Neural cell (in vitro differentiated cells): Measurements from ENCODE around the gene TIPRL. TPM values are rescaled to one million over a fixed set of nuclear protein-coding genes. Genes with fewer than 3 reads are reported as not detected.
A peak's percentile ranks its signal among the peaks of the same experiment; 100 is the strongest.

Experiments
- H2AFZ ChIP-seq: fragments of 200-600, 300-800 bp; sonication (generic), shearing (Covaris generic); 2 replicates; pipeline ENCODE4 v1.6.0; 2014; ENCODE audit warnings: low read depth, mild to moderate bottlenecking, antibody characterized with exemption, low read length, moderate library complexity
- H3F3A ChIP-seq: fragments of 200-600 bp; shearing (Covaris generic); 2 replicates; pipeline ENCODE4 v1.6.1; 2016; ENCODE audit warnings: mild to moderate bottlenecking, moderate library complexity, mixed read lengths, antibody characterized with exemption, low read length; ENCODE audit not compliant: insufficient read depth, poor library complexity, severe bottlenecking
- H3K27ac ChIP-seq: fragments of 200-600, 300-800 bp; sonication (generic), shearing (Covaris generic); 2 replicates; pipeline ENCODE4 v1.5.1; 2014; ENCODE audit warnings: mild to moderate bottlenecking, low read length, moderate library complexity
- H3K27me3 ChIP-seq: fragments of 300-800, 200-600 bp; sonication (generic), shearing (Covaris generic); 2 replicates; pipeline ENCODE4 v1.6.0; 2014; ENCODE audit warnings: mild to moderate bottlenecking, low read depth, low read length, moderate library complexity; ENCODE audit not compliant: insufficient read depth
- H3K36me3 ChIP-seq: fragments of 300-800, 200-600 bp; sonication (generic), shearing (Covaris generic); 2 replicates; pipeline ENCODE4 v1.5.1; 2014; ENCODE audit warnings: mild to moderate bottlenecking, antibody characterized with exemption, low read length, moderate library complexity; ENCODE audit not compliant: insufficient read depth
- H3K4me2 ChIP-seq: fragments of 300-800, 200-600 bp; sonication (generic), shearing (Covaris generic); 2 replicates; pipeline ENCODE4 v1.6.0; 2014; ENCODE audit warnings: mild to moderate bottlenecking, low read length
- H3K4me3 ChIP-seq: fragments of 300-800, 200-600 bp; sonication (generic), shearing (Covaris generic); 2 replicates; pipeline ENCODE4 v1.5.1; 2014; ENCODE audit warnings: mild to moderate bottlenecking, low read length, moderate library complexity
- H3K79me2 ChIP-seq: fragments of 200-600 bp; shearing (Covaris generic); replicated peaks from 2 replicates; pipeline ENCODE4 v1.6.0; 2014; ENCODE audit warnings: mild to moderate bottlenecking, low read length, moderate library complexity; ENCODE audit not compliant: insufficient read depth
- H3K9ac ChIP-seq: fragments of 300-800, 200-600 bp; sonication (generic), shearing (Covaris generic); 2 replicates; pipeline ENCODE4 v1.6.1; 2016; ENCODE audit warnings: mild to moderate bottlenecking, low read length, mixed read lengths
- H3K9me2 ChIP-seq: fragments of 200-600 bp; shearing (Covaris generic); 2 replicates; pipeline ENCODE4 v1.6.1; 2016; ENCODE audit warnings: mild to moderate bottlenecking, low read length, mixed read lengths; ENCODE audit not compliant: insufficient read depth
- H3K9me3 ChIP-seq: fragments of 200-600, 300-800 bp; sonication (generic), shearing (Covaris generic); 2 replicates; pipeline ENCODE4 v1.6.1; 2016; ENCODE audit warnings: mild to moderate bottlenecking, mixed run types, low read length, moderate library complexity, mixed read lengths
- H4K20me1 ChIP-seq: fragments of 200-600 bp; shearing (Covaris generic); 2 replicates; pipeline ENCODE4 v1.6.1; 2016; ENCODE audit warnings: mild to moderate bottlenecking, mixed run types; ENCODE audit not compliant: insufficient read depth
- EP300 ChIP-seq: fragments of 450-650 bp; conservative IDR thresholded peaks from 2 replicates; pipeline ENCODE4 v1.6.1; 2014; ENCODE audit warnings: antibody characterized with exemption, mild to moderate bottlenecking, moderate library complexity; ENCODE audit not compliant: poor library complexity, severe bottlenecking
- EZH2 ChIP-seq: fragments of 200-600, 300-800 bp; shearing (Covaris generic), sonication (generic); IDR thresholded peaks from 2 replicates; pipeline ENCODE4 v1.6.1; 2014; ENCODE audit warnings: antibody characterized with exemption, low read length, borderline replicate concordance, mild to moderate bottlenecking; ENCODE audit not compliant: insufficient read depth, poor library complexity, severe bottlenecking
- MXI1 ChIP-seq: fragments of 450-650 bp; conservative IDR thresholded peaks from 2 replicates; pipeline ENCODE4 v1.6.1; 2014; ENCODE audit warnings: antibody characterized with exemption, mild to moderate bottlenecking; ENCODE audit not compliant: poor library complexity, severe bottlenecking
- POLR2AphosphoS5 ChIP-seq: IDR thresholded peaks from 2 replicates; pipeline ENCODE4 v1.6.1; 2012
- RAD21 ChIP-seq: fragments of 450-650 bp; conservative IDR thresholded peaks from 2 replicates; pipeline ENCODE4 v1.6.1; 2014; ENCODE audit warnings: antibody characterized with exemption, mild to moderate bottlenecking, moderate library complexity
- SMC3 ChIP-seq: fragments of 450-650 bp; conservative IDR thresholded peaks from 2 replicates; pipeline ENCODE4 v1.6.1; 2014; ENCODE audit warnings: antibody characterized with exemption, mild to moderate bottlenecking, moderate library complexity; ENCODE audit not compliant: poor library complexity
- TAF1 ChIP-seq: IDR thresholded peaks from 2 replicates; pipeline ENCODE4 v1.6.1; 2012; ENCODE audit warnings: low read depth
- polyA plus RNA-seq: library from polyadenylated mRNA; depleted of rRNA; stranded (reverse); fragments of >200 nt; gene quantifications from 2 replicates; pipeline ENCODE4 v1.2.3, GENCODE V29; 2014
- TF ChIP-seq, protein P1 (sequence below): IDR thresholded peaks from 2 replicates; pipeline ENCODE4 v1.6.1; 2012; ENCODE audit warnings: borderline replicate concordance
- TF ChIP-seq, protein P2 (sequence below): fragments of 450-650 bp; IDR thresholded peaks from 2 replicates; pipeline ENCODE4 v1.5.1; 2014; ENCODE audit warnings: antibody characterized with exemption, mild to moderate bottlenecking, moderate library complexity; ENCODE audit not compliant: poor library complexity, severe bottlenecking

TIPRL gene
- polyA plus RNA-seq, 1 donor from 2014 or later: 131 TPM

DNA sequence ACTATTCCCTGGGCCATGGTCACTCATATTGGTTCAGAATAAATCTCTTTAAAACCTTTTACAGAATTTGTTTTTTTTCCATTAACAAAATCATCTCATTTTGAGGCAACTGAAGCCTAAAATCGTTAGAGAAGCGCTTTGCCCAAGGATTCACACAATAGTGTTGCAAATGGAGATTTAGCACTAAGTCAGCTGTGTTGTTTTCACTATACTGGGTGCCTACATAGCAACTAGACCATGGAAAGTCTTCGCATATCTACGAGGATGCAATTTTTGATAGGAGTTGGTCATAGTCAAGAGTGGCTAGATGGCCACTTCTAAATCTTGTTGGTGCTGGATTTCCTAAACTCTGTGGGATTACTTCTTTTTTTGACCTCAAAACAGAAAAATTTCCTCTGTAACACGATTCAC is 530 bp upstream of the TIPRL start:
- H3K36me3 ChIP-seq: no peaks in the 10 kb centered on the region
- no peaks in the 10 kb centered on the region for H3K27me3 ChIP-seq
- H3K27ac ChIP-seq: peak overlapping the region; percentile 92
- H3K9me2 ChIP-seq: no peaks in the 10 kb centered on the region
- no peaks in the 10 kb centered on the region for H3F3A ChIP-seq
- H3K9ac ChIP-seq: peak overlapping the region; percentile 84
- H3K9me3 ChIP-seq: no peaks in the 10 kb centered on the region
- H3K4me2 ChIP-seq: no peak overlapping the region
- peak overlapping the region; percentile 76 for H3K4me3 ChIP-seq
- TF ChIP-seq POLR2AphosphoS5: no peak
- no peak for TF ChIP-seq EZH2
- no peak for TF ChIP-seq RAD21
- TF ChIP-seq, protein P1, sequence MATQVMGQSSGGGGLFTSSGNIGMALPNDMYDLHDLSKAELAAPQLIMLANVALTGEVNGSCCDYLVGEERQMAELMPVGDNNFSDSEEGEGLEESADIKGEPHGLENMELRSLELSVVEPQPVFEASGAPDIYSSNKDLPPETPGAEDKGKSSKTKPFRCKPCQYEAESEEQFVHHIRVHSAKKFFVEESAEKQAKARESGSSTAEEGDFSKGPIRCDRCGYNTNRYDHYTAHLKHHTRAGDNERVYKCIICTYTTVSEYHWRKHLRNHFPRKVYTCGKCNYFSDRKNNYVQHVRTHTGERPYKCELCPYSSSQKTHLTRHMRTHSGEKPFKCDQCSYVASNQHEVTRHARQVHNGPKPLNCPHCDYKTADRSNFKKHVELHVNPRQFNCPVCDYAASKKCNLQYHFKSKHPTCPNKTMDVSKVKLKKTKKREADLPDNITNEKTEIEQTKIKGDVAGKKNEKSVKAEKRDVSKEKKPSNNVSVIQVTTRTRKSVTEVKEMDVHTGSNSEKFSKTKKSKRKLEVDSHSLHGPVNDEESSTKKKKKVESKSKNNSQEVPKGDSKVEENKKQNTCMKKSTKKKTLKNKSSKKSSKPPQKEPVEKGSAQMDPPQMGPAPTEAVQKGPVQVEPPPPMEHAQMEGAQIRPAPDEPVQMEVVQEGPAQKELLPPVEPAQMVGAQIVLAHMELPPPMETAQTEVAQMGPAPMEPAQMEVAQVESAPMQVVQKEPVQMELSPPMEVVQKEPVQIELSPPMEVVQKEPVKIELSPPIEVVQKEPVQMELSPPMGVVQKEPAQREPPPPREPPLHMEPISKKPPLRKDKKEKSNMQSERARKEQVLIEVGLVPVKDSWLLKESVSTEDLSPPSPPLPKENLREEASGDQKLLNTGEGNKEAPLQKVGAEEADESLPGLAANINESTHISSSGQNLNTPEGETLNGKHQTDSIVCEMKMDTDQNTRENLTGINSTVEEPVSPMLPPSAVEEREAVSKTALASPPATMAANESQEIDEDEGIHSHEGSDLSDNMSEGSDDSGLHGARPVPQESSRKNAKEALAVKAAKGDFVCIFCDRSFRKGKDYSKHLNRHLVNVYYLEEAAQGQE: no peak
- no peak for TF ChIP-seq EP300
- no peak for TF ChIP-seq SMC3
- TF ChIP-seq, protein P2, sequence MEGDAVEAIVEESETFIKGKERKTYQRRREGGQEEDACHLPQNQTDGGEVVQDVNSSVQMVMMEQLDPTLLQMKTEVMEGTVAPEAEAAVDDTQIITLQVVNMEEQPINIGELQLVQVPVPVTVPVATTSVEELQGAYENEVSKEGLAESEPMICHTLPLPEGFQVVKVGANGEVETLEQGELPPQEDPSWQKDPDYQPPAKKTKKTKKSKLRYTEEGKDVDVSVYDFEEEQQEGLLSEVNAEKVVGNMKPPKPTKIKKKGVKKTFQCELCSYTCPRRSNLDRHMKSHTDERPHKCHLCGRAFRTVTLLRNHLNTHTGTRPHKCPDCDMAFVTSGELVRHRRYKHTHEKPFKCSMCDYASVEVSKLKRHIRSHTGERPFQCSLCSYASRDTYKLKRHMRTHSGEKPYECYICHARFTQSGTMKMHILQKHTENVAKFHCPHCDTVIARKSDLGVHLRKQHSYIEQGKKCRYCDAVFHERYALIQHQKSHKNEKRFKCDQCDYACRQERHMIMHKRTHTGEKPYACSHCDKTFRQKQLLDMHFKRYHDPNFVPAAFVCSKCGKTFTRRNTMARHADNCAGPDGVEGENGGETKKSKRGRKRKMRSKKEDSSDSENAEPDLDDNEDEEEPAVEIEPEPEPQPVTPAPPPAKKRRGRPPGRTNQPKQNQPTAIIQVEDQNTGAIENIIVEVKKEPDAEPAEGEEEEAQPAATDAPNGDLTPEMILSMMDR: no peak
- TF ChIP-seq TAF1: no peak
- TF ChIP-seq MXI1: no peak
- H2AFZ ChIP-seq: peak overlapping the region; percentile 86
- H3K79me2 ChIP-seq: peaks cover 20% of the 10 kb centered on the region
- no peaks in the 10 kb centered on the region for H4K20me1 ChIP-seq

DNA sequence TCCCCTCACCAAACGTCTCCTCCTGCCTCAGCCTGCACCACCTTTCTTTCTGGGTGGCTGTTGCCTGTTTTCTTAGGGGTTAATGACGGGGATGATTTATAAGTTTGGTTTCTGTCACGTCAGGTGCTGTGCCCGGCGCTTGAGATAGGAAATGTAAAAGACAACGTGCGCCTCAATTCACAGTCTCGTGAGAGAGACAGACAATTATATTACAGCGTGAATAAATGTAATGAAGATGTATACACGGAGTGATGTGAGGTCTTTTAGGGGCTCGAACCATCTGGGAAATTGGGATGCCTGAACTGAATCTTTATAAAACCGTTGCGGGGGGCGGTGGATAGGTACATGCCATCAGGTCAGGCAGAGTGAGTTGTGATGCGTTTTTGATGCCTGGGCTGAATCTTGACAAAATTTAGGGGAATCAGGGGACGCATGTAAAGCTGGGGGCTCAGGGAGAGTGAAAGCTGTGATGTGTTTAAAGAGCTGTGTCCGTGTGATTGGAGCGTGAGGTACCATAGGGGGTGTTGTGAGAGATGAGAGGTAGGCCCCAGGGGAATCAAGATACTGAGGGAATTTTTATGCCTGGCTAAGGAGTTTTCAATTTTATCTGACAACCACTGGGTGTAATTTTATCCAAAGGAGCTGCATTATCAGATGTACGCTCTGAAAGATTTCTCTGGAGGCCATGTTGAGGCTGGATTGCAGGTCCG is 831 bp downstream of the TIPRL start:
- peak overlapping the region; percentile 76 for H3K4me3 ChIP-seq
- no peaks in the 10 kb centered on the region for H4K20me1 ChIP-seq
- H3K27ac ChIP-seq: peak overlapping the region; percentile 92
- H3K79me2 ChIP-seq: peaks cover 32% of the 10 kb centered on the region
- no peaks in the 10 kb centered on the region for H3K9me2 ChIP-seq
- H2AFZ ChIP-seq: peak overlapping the region; percentile 74
- no peaks in the 10 kb centered on the region for H3F3A ChIP-seq
- H3K27me3 ChIP-seq: no peaks in the 10 kb centered on the region
- TF ChIP-seq, protein P1: no peak
- TF ChIP-seq MXI1: peak; percentile 45
- H3K36me3 ChIP-seq: no peaks in the 10 kb centered on the region
- H3K9ac ChIP-seq: peak overlapping the region; percentile 84
- no peaks in the 10 kb centered on the region for H3K9me3 ChIP-seq
- H3K4me2 ChIP-seq: peak overlapping the region; percentile 93
